ENCODE data around the gene TFPT.

Gene TFPT

DNA sequence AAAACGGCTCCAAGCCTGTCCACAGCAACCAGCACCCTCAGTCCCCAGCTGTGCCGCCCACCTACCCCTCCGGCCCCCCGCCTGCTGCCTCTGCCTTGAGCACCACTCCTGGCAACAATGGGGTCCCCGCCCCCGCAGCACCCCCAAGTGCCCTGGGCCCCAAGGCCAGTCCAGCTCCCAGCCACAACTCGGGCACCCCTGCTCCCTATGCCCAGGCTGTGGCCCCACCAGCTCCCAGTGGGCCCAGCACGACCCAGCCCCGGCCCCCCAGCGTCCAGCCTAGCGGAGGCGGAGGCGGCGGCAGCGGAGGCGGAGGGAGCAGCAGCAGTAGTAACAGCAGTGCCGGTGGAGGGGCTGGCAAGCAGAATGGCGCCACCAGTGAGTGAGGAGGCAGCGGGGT, 32.7 kb upstream of the TFPT start:
- no peak for DNase-seq

DNA sequence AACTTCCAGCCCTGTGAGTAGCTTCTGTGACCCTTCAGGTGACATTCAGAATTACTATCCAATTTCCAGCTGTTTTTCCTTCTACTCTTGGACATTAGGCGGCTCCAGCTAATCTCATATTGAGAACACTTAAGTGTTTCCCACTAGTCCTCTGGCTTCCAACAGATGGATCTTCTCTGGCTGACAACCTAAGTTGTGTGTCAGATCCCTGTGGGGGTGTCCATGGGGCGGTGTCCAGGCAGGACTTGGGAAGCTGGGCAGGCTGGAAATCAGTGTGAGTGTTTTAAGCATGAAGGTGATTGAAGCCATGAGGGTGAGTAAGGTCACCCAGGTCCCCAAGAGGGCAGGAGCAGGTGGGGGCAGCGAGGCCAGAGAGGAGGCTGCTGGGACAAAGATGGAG, 32.2 kb upstream of the TFPT start:
- no peak for DNase-seq

DNA sequence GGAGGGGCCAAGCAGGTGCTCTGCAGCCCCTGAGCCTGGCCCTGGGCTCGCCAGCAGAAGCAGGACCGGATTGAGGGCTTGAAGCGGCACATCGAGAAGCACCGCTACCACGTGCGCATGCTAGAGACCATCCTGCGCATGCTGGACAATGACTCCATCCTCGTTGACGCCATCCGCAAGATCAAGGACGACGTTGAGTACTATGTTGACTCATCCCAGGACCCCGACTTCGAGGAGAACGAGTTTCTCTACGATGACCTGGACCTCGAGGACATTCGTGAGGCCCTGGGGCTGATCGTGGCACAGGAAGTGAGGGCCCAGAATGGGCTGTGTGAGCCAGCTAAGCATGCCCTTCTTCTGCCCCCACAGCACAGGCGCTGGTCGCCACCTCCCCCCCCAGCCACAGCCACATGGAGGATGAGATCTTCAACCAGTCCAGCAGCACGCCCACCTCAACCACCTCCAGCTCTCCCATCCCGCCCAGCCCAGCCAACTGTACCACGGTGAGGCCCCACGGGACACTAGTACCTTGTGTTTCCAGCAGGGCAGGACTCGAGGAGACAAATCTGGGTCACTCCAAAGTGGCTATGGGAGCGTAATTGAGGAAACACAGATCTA, 30.2 kb upstream of the TFPT start:
- DNase-seq: no peak

DNA sequence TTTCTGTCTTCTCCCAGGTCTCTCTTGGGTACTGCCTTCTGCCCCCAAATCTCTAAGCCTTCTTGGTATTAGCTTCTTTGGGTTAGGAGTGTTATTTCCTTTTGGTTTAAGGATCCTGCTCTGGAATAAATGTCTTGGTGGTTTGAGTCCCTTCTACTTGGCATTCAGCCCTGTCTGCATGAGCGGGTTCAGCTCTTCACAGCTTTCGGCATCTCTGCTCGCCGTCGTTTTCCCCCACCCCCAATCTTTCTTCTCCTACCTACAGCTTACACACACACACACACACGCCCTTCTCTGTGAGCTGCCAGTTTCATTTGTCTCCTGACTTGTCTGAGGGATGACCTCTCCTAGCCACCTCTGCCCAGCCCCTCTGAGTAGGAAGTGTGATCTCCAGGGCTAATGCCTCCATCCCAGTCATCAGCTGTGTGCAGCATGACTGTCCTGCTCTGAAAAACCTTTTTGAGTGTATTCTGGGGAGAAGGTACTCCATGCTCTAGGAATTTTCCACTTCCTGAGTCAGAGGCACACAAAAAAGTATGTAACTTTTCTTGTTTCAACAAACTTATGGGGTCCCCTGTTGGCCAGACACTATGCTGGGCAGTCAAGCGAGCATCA, 26.8 kb upstream of the TFPT start:
- DNase-seq: no peak

DNA sequence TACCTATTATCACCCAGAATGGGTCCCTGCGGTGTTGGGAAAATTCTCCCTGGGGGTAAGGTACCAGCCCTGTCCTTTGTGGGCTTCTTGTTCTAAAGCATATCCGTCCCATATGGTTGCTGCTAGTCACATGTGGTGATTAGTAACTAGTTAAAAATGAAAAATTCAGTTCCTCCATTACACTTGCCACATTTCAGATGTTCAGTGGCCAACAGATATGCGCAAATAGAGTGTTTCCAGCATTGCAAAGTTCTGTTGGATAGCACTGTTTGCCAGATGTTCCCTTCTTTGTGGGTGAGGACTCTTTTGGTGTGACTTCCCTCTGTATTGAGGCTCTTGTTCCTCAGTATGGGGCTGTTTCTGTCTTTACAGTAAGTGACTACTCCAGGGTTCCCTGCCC, 25.9 kb upstream of the TFPT start:
- no peak for DNase-seq

DNA sequence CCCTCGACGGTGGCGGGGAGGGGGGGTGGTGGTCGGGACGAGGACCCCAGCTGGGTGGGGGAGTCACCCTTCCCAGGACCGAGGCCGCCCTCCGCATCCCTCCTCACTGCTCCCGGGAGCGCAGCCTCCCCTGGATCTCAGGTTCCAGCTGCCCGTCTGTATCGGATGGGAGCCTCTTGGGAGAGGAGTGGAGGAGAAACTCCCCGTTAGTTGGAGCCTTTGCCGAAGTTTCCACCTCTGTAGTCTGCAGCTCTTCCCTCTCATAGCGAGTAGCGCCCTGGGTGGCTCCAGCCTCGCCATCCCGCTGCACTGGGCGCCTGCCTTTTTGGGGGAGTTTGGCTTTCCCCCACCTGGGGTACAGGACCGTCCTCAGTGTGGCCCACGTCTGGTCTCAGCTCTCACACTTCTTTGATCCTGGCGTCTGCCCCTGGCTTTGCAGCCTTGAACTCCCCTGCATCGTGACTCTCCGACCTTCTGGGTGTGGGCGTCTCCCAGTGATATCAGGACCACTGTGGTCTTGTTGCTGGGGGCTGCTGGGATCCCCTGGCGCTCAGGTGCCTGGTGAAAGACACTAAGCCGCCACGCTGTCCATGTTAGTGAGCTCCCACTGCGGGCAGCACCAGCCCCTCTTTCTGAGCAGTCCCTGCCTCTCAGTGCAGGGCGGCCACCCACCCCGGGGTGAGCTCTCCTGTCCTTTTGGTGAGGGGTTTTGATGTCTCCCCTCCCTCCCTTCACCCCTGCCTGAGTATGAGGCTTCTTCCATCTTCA, 23.2 kb upstream of the TFPT start:
- DNase-seq: no peak

DNA sequence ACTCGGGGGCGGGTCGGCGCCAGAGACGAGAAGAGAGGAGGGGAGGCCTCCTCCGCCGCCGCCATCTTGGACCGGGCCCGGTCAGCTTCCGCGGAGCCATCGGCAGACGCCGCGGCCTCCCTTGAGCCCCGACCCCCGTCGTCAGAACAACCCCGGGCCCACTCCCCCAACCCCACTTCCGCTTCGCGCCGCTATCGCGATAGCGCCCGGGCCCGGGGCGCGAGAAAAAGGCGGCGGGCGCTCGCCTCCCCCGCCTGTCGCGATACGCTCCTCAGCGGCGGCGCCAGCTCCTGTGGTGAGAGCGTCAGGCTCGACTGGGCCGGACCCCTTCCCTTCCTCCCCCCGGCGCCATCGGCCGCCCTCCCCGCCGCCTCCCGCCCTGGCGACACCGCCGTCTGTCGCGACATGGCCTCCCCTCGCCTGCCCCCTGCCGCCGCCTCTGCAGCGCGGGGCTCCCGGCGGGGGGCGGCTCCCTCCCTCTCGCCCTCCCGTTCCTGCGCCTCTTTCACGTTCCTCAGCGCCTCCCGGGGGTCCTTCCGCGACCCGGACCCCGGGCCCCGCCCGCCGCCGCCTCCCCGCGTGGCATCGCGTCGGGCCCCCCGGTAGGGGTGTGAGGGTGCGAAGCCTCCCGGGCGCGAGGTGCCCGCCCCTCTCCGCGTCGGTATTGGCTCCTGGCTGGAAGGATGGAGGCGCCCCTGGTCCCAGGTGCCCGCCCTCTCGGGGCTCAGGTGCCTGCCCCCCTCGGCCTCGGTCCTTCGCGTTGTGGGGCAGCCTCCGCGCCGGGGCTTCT, 22.4 kb upstream of the TFPT start, which contains the start of gene CNOT3:
TSS of gene CNOT3 (plus strand) at position 64 of the 790 bp plus-strand sequence. CDS start 5,217 bp downstream, outside the sequence.
- no peak for DNase-seq

DNA sequence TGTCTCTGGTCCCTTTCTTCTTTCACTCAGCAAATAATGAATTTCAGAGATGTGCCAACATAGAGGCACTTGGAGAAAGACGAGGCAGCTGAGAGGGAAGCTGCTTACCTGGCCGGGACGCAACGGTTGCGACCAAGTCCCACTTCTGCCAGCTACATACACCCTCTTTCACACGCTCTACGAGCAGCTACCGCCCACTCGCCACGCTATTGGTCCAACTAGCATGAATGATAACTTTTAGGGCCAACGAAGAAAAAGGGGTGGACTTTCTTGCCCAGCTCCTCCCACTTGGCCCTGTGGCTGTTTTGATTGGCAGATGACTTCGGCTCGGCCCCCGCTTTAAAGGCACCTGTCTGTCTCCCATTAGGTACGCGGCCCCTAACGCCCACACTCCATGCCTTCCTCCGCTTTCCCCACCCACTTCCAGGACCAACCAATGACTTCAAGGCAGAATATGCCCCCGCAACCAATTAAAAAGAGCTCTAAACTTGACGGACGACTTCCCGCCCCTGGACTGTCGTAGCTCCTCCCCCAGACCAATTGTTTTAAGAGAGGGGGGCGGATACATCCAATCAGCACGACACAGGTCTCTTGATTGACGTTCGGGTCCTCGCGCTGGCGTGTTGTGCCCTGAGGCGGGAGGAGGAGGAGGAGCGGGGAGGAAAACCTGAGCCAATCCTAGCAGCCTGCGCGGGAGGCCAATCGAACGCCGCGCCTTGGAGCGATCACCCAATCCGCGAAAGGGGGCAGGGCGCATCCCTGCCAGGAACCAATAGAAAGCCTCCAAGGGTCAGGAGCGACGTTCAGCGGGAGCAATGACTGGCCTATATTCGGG, 21.6 kb upstream of the TFPT start:
- peak; percentile 100 for DNase-seq

DNA sequence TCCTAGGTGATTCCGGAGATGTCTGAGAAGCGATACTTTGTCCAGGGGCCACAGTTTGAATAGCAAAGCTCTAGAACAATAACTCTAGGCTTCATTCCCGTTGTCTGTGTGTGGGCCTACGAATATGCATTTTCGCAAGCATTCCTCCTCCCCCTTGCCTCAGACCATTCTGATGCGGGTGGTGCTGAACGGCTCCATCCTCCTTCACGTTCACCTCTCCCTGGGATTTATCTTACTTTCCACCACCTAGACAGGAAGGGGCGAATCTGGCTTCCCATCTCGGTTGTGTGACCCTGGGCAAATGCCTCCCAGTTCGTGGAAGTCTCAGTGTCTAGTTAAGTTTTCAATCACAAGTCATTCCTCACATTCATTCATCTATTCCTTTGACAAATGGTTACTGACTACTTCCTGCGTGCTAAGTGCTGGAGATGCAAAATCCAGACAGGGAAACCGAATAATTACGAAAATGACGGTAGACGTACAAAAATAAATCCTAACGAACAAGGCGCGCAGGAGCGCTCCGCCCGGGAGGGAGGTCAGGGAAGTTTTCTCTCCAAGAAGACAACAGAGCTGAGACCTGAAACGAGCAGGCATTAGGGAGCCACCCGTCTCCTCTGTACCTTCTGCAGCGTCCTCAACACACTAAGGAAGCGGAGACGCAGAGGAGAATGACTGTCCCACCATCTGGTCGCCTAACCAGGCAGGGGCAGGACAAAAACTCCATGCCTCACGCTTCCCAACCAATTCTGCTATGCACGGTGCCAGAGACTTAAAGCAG, 20.8 kb upstream of the TFPT start:
- no peak for DNase-seq

DNA sequence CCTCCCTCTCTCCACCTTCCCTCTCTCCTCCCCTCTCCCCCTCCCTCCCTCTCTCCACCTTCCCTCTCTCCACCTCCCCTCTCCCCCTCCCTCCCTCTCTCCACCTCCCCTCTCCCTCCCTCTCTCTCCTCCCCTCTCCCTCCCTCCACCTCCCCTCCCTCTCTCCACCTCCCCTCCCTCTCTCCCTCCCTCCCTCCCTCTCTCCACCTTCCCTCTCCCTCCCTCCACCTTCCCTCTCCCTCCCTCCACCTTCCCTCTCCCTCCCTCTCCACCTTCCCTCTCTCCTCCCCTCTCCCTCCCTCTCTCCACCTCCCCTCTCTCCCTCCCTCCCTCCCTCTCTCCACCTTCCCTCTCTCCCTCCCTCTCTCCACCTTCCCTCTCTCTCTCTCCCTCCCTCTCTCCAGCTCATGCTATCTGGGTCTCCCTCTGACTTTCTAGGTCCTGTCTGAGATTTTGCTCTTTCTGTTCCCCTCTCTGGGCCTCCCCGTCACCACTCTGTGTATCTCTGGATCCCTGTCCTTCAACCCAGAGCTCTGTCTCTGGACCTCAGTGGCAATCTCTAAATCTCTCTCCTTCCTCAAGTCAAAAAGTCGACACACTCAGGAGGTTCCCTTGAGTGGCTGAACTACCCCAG, 18.6 kb upstream of the TFPT start:
- no peak for DNase-seq

DNA sequence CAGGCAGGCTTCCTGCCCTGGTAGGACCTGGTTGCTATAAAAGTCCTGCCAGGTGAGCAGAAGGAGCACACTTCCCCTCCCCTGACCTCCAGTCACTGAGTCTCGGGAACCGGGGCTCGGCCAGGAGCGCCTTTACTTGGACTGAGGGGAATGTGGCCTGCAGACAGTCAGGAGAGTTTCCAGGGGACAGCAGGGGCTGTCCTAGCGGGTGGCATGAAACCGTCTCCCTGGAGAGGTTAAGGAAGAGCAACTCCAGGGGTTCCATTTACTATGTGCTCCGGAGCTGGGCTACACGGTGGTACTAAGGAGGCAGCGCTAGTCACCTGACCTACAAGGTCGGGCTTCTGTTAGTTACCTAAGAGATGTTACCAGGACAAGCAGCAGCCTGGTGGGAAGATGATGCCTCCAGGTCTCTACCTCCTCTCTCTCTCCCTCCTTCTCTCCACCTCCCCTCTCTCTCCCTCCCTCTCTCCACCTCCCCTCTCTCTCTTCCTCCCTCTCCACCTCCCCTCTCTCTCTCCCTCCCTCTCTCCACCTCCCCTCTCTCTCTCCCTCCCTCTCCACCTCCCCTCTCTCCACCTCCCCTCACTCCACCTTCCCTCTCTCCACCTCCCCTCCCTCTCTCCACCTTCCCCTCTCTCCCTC, 18.0 kb upstream of the TFPT start:
- no peak for DNase-seq

DNA sequence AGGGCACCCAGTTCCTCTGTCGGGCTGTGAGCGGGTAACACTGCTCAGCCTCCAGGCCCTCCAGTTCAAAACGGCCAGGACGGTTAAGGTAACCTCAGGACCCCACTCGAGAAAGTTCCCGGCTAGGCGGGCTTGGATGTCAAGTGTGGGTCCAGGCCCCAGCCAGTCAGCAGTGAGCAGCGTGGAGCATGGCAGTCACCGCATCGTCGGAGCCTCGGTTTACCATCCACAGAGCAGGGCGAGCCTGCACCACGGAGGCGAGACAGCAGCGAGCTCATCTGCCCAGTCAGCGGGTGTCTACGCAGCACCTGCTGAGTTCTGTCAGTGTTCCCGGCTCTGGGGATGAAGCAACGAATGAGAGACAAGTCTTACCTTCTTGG, 14.2 kb upstream of the TFPT start:
- no peak for DNase-seq

DNA sequence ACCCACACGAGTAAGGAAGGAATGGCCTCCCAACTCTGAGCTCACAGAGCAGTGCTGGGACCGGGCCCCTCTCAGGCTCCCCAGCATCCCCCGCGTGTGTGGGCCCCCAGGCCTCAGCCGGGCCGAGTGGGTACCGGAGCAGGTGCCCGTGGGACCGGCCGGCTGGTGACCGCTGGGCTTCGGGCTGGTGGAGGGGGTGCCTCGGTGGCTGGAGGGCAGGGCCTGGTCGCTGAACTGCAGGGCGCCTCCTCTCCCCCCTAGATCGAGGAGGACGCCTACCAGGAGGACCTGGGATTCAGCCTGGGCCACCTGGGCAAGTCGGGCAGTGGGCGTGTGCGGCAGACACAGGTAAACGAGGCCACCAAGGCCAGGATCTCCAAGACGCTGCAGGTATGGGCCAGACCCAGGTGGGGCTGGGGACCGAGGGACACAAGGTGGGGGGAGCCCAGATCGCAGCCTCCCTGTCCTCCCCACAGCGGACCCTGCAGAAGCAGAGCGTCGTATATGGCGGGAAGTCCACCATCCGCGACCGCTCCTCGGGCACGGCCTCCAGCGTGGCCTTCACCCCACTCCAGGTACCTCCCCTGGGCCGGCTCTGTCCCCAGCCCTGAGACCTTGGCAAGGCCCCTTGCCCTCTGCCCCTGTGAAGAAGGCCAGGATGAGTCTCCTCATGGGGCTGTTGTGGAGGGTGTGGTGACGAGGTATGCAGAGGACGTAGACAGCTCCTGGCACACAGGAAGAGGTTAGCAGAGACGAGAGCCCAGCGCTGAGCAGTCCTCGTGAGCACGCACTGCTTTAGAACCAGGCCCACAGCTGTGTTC, 13.5 kb upstream of the TFPT start:
- no peak for DNase-seq

DNA sequence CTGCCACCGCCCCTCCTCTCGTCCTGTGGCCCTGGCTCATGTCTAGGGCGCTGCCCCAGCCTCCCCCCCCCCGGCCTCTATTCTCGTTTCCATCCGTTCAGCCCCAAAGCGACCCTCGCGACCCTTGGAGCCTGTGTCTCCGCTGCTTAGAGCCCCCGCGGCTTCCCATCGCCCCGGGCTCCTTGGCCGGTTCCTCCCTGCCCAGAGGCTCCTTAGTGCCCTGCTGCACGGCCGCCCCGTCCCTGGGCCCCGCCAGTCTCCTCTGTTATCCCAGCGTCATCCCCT, 12.9 kb upstream of the TFPT start:
- DNase-seq: no peak

DNA sequence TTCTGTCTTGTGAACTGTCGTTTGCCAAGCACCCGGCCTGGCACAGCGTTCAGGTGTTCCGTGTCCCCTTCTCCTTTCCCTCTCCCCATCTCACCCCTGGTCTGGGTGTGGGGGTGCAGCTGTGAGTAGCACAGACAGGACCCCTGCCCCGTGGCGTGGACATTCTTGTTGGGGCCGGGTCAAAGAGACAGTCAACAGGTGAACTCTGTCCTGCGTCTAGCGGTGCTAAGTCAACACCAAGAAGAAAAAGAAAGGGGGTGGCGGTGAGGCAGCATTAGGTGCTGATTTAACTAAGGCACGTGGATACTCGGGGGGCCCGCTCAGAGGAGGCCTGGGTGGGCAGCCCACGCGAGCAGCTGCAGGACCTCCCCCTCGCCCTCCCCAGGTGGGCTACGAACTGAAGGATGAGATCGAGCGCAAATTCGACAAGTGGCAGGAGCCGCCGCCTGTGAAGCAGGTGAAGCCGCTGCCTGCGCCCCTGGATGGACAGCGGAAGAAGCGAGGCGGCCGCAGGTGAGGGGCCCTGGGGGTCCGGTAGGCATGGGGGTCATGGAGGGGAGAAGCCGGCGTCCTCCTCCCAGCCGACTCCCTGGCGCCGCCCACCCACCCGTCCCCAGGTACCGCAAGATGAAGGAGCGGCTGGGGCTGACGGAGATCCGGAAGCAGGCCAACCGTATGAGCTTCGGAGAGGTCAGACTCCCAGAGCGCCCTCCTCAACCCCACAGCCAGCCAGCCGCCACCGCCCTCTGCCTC, 12.4 kb upstream of the TFPT start:
- DNase-seq: no peak

DNA sequence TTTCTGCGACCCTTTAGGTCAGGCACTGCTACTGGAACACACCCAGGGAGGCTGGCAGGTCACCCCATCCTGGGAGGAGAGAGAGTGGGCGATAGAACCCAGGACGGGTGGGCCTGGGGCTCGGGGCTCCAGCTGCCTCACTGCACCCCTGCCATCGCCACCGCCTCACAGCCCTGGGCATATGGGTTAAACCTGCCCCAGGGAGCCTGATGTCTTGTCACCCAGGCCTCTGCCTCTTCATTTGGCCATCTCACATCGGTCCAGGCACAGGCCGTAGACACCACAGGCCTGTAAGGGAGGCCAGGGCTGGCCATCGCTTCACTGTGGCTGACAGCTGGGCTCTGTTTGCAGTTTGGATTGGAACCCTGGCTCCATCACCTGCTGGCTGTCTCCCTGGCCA, 10.3 kb upstream of the TFPT start:
- no peak for DNase-seq

DNA sequence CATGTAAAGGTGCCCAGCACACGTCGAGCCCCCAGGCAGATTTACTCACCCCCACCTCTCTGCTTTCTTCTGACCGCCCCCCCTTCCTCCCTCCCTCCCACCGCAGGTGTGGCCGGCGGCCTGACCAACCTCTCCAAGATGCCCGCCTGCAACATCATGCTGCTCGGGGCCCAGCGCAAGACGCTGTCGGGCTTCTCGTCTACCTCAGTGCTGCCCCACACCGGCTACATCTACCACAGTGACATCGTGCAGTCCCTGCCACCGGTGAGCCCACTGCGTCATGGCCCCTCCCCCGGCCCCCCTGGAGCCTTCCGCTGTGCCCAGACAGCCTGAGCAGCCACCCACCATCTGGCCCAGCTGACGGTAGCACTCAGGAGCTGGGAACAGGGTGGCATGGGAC, 8.9 kb upstream of the TFPT start:
- DNase-seq: no peak

DNA sequence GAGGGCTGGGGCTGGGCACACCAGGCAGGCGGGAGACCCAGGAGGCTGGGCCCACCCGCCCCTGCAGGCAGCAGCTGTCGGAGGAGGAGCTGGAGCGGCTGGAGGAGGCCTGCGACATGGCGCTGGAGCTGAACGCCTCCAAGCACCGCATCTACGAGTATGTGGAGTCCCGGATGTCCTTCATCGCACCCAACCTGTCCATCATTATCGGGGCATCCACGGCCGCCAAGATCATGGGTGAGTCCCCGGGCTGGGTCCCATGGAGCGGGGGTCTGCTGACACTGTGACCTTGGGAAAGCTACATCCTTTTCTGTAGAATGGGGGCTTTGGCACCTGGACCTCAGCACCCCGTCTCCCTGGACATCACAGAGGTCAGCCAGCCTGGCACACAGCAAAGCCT, 8.2 kb upstream of the TFPT start:
- DNase-seq: no peak

DNA sequence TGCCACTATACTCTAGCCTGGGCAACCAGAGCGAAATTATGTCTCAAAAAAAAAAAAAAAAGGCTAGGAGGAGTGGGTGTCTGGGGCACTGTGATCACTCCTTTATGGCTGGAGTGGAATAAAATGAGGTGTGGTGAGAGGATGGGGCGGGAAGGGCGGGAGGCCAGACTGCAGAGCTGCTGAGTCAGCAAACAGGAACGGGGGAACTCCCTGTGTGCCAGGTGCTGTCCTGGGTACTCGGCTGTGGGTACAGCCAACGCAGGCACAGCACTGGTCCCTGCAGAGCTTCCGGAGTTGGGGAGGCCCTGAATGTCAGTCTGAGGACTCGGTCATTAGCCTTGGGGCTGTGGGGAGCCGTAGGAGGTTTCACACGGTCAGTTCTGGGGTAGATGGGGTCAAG, 5.8 kb upstream of the TFPT start:
- DNase-seq: no peak
